HG03571 (cell line): ENCODE data around the gene GNAZ.

ENCODE experiments used
- ATAC-seq: cut with Tn5 transposase; IDR thresholded peaks from one replicate; pipeline ENCODE4 v1.9.1; 2021; ENCODE audit not compliant: unreplicated experiment

The GNAZ gene

DNA sequence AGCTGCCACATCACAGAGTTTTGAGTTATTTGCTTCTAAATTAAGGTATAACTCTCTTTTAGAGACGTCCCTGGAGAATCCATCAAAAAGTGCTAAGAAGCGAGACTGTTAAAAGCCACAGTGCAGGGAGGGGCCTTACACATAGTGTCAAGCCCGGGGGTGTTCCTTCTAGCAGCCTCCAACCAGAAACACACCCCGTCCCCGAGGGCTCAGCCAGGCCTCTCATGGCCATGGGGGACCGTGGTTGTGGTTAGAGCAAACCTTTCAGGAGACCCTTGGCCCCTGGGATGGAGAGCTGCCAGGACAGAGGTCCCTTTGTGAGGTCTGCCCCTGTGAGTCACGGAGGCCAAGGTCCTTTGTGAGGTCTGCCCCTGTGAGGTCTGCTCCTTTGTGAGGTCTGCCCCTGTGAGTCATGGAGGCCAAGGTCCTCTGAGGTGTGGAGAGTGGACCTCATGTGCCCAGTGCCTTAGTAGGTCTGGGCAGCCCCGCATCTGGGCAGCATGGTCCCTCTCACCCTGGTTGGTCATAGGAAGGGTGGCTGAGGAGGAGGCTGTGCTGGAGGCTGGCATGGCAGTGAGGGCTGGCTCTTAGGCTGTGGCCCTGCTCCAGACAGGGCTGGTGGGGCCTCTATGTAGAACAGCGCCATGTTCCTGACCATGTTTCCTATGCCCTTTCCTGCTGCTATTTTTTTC is 5.4 kb downstream of the GNAZ start:
- ATAC-seq: no peak

DNA sequence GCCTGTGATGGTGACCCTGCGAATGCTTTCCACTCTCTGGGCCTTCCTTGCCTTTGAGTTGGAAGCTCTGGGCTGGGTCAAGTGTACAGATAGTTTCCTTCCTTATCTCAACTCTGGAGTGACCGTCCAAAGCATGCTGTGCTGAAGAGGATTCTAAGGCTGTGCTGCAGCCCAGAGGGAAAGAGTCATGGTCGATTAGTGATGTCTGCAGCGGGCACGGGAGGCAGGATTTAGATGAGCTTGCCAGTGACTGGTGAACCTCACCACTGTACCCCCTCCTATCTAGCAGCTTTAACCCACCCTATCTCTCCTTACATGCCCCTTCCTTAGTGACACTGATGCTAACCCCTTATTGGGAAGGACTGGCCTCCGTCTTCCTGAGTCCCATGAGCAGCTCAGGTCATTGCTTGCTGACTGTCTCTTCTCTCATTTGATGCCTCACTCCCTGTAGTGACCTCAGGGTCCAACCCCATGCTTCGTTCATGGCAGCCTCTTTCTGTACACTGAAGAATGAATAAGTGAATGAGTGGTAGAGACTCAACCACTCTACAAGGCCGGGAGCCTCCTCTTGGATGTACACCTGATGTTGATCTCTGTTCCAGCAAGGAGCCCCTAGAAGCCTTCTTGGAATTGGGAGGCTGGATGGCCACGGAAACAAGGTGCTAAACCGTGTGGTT is 6.7 kb downstream of the GNAZ start:
- ATAC-seq: no peak

DNA sequence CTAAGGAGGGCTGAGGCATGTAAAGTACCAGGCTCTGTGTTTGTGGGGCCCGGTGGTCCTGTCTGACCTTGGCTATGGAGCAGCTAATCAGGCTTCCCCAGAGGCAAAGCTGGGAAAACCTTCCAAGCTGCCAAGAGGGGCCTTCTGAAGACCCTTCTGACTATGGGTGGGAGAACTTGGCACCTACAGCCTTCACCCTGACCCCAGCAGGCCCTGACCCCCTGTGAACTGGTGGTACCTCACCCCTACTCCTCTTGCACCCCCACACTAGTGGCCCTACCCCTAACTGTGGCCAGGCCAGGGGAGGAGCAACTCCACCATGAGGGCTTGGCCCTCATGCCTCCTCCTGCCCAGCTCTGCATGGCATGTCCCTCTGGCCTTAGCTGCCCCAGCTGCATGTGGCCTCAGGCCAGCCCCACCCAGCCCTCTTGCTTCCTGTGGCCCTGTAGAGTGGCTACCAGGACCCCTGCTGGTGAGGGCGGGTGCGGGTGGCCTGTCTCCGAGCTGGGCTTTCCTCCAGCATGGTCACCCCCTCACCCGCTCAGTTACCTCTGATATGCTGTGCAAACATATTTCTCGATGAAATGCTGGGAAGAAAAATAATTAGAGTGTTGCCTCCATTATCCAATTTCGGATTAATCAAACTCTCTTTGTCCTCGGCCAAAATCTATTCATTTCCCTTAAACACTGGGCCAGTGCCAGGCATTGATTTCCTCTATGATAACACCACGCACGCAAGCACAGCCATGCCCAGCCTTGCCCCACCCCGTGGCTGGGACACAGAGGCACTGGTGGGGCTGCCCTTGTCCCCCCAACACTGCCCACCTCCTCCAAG is 7.5 kb downstream of the GNAZ start:
- no peak for ATAC-seq

DNA sequence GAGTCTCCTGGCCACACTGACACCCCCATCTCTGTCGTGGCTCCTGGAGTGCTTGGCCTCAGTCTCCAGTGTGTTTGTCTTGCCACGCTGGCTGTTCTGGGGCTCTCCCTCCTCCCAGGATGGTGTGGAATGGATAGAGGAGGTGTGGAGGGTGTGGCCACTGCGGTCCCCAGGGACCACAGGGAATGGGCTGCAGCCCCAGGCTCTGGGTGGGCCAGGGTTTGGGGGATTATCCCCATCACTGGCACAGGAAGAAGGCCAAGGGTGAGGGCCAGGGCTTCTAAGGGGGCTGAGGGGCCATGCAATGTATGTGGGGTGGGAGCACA is 8.1 kb downstream of the GNAZ start:
- no peak for ATAC-seq

DNA sequence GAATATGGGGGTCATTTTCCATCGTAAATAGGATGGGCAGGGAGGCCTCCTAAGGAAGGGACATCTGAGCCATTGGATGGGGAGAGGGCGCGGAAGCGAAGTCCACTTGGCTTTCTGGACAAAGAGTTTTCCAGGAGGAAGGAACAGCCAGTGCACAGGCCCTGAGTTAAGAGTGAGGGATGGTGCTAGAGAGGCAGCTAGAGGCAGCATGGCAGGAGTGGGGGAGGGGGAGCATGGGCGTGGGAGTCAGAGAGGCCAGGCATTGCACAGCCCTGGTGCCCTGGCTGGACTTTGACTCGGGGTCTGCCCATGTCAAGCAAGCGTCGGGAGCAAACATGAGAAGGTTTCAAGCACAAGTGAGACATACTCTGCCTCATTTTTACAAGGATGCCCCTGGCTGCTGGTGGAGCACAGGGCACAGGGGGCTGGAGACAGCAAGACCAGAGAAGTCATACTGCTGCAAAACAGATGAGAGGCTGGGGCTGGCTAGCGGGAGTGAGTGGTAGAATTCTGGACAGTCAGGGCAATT is 9.0 kb downstream of the GNAZ start:
- ATAC-seq: no peak

DNA sequence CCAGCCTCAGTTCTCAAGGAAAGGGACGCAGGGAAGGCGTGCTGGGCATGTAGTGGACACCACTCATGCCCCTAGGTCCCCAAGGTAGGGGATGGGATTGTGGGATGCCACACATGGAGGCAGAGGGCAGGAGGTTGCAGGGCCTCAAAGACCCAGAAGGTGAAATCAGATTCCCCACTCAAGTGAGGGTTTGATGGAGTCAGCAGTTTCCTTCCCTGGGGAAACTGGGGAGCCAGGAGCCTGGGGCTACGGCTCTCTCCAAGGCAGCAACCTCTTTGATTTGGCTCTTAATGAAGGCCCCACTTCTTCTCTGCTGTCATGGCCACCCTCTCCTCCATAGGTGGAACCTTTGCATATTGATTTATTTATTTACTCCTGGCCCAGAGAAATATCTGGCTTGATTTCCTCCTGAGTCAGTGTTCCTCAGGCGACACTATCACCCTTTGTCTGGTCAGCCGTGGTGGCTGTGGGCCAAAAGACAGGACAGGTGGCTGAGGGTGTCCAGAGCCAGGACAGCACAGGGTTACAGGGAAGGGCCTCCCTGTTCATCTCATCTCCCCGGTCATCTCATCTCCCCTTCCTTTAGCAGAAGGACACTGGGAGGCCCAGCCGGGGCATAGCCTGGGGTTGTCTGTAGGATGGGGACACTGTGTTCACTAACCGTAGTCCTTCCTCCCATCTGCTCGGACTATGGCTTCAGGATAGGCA is 9.6 kb downstream of the GNAZ start:
- ATAC-seq: no peak

DNA sequence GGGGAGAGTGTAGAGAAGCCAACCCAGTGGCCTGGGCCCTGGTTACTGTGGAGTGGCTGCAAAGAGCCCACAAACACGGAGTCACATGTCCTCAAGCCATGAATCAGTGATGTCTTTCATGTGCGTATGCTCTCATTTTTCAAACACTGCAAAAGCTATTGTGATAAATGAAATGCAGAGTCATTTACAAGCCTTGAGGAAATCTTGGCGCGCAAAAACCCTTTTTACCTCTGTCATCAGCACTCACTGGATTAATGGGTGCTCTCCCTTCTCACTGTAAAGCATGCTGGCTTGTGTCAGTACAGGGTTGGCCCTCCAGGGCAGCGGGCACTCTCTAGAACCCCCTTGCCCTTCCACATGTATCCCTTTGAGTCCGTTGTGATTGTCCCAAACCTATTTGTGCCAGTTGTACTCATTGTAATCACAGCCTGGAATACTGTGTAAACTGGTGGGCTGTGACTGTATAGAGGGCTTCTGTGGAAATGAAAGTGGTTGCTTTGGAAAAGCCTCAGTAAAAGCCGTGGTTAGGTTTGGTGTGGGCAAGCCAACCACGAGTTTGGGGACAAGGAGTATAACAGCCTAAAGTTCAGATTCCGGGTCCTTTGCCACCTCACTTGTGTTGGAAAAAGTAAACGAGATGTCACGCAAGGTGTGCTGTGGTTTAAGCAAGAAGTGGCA is 10.4 kb downstream of the GNAZ start:
- no peak for ATAC-seq

DNA sequence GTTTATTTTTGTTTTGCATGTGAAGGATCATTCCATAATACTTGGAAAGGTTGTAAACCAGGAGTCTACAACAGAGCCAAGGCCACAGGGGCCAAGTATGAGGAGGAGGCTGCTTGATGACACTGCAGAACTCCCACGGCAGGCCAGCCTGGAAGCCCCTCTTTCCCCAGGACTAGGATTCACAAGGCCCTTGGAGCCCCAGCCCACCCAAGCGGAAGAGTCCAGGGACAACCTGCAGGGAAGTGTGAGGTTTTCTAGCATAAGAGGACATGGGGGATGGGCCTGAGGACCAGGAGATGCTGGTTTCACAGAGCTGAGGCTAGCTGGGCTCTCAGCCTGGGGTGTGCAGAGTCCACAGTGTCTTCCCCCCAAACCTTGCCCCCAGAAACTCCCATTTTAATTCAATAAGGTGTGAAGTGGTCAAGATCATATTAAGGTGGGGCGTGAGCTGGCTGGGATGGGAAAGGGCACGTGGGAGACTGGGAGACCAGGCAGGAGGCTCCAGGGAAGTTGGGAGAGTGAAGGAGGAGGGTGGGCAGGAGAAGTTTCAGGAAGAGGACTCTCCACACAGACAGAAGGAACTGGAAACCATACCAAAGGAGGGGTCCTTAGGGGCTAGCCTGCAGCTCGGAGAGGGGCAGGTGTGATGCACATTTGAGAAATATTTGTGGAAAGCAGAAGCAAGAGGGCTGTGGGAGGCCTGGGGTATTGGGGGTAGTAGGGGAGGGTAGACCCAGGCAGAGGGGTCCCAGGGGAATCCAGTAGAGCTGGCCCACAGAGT is 12.4 kb downstream of the GNAZ start:
- no peak for ATAC-seq

DNA sequence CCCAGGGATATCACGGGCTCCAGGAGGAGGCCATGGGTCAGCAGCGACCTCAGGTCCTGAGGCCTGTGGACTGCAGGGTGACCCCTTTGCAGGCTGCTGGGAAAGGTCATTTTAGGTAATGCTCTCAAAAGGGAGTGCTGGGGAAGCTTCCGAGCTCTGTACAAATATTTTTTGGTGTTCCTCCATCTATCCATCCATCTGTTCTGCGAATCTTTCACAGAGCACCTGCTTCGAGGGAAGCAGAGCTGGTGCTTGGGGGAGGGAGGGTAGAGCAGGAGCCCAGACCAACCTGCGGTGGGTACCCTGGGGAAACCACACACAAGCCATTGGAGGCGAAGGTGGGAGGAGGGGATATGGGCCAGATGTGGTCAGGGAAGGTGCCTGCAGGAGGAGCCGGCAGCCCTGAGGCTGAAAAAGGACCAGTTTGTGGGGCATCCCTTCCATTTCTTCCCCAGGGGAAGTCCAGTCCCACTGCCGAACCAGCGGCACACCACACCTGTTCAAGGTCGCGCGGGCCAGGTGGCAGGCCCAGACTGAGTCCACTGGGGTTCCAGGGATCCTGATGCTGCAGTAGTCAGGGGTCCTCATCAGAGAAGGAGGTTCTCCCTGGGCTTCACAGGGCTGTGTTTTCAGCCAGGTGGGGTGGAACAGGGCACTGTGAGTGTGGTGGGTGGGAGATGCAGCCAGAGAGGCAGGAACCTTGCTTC is 13.1 kb downstream of the GNAZ start:
- no peak for ATAC-seq

DNA sequence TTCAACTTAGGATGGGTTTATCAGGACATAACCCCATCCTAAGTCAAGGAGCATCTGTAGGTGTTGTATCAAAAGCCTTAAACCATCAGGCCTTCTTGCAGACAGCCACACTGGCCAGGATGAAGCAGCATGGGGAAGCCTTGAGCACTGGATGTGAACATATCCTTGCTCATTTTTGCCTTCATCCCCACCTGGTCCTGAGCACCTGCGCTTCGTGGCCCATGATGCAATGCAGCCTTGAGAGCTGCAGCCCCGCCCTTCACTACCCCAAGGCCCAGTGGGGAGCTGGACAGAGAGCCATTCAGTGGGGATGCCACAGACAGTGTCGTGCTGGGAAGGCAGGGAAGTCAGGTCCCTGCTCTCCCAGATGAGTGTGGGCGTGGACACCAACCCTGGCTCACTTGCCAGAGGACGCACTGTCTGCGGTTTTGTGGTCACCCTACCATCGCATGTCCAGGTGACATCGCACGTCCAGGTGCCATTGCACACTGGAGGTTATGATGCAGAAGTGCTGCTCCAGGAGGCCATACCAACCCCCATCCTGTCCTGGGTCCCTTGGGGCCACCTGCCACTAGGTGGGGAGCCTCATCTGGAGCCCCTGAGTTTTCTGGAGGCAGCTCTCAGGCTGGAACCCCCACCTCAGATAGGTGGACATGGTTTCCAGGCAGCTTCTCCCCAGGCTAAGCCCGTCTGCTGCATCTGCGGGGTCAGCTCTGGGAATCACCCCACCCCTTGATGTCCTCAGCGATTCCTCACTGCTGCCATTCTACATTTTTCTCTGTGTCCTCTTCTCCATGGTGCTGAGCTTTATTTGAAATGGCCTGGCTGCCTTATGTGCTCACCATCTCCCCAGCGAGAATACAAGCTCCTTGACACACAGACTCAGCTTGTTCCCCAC is 14.4 kb downstream of the GNAZ start:
- ATAC-seq: no peak

DNA sequence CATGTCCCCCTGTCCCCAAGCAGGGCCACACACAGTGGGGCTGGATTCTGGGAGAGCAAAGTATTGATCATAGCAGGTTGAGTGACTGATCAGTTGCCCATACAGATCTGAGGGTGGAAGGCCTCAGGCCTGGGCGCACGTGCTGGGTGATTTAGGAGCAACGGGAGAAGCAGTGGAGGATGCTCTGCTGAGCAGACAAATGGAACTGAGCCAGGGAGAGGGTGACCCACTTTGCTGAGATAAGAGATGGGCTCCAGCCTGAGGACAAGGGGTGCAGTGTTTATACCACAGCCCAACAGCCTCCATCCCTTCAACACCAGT is 15.0 kb downstream of the GNAZ start:
- ATAC-seq: no peak

DNA sequence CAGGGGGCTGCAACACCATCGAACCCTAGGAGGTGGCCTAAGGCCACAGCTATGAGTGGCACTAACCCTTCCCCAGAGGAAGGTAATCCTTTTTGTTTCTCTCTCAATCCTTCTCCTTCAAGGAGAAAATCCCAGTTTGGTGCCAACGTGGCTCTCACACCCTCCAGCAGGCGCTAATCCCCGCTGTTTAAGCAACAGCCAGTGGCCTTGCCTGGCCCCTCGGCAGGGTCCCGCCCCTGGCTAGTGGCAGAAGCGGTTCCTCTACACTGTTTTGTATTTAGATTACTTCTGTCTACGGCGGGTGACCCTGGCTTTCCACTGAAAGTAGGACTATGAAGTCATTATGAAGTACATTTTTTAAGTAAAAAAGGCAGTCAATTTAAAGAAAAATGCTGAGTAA is 15.5 kb downstream of the GNAZ start:
- ATAC-seq: no peak

DNA sequence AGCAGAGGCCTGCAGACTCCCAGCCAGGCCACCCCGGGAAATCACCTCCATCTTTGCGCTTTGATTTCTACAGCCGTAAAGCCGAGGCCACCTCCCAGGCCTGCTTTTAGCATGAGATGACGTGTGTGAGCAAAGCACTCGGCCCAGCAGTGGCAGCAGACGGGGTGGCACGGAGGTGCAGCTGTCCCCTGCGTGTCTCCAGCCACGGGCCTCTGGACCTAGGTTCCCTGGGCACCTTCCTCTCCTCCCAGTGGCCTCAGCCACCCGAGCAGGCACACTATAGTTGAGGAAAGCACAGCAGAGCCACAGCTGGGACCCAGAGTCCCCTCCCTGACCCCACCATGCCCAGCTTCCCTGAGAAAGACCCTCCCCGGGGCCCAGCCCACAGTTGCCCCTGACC is 15.9 kb downstream of the GNAZ start:
- no peak for ATAC-seq

DNA sequence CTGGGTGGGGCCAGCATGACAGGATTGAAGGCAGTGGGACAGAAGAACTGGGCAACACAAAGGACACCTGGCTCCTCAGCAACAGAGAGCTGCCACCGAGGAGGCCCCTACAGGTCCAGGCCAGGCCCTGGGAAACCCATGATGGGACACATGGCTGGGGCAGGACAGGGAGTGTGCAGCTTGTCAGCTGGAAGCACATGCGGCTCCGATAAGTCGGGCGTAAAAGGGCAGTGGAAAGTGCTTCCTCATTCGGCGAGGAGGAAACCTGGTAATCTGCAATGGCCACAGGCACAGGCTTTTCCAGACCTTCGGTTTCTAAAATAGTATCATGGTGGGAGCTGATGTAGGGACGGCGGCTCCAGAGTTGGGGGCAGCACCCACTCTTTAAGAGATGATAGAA is 16.5 kb downstream of the GNAZ start:
- no peak for ATAC-seq

DNA sequence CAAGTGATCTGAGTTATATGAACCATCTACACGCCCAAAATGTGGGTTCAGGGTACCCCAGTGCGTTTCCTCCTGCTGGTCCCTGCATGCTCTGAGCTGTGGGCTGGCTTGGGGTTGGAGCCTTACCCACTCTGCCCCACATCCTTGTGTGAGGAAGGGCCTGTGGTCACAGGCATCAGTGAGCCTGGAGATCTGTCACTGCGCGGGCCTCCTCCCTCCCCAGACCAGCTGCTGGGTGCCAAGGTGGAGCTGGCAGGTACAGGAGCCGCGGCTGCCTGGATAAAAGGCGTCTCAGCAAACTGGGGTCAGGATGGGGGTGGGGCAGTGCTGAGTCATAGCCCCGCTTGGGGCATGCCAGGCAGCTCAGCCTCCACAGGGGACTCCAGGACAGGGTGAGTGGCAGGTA is 17.9 kb downstream of the GNAZ start:
- no peak for ATAC-seq

DNA sequence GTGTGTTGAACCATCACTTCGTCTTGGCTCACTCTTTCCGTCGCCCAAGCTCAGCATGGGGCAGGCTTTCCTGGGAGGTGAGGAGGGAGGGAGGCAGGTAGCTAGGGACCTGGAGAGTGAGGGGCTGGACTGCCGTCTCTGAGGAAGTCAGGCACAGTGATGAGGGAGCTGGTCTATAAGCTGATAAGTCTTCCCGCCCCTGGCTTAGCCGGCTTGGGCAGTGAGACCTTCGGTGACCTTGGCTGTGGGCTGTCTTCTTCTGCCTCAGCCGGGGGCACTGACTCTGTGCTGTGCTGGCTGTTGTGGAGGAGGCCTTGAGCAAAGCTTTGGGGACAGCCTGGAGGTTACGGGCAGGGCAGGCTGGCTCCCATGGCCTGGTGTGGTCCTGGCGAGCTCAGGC is 18.7 kb downstream of the GNAZ start:
- no peak for ATAC-seq

DNA sequence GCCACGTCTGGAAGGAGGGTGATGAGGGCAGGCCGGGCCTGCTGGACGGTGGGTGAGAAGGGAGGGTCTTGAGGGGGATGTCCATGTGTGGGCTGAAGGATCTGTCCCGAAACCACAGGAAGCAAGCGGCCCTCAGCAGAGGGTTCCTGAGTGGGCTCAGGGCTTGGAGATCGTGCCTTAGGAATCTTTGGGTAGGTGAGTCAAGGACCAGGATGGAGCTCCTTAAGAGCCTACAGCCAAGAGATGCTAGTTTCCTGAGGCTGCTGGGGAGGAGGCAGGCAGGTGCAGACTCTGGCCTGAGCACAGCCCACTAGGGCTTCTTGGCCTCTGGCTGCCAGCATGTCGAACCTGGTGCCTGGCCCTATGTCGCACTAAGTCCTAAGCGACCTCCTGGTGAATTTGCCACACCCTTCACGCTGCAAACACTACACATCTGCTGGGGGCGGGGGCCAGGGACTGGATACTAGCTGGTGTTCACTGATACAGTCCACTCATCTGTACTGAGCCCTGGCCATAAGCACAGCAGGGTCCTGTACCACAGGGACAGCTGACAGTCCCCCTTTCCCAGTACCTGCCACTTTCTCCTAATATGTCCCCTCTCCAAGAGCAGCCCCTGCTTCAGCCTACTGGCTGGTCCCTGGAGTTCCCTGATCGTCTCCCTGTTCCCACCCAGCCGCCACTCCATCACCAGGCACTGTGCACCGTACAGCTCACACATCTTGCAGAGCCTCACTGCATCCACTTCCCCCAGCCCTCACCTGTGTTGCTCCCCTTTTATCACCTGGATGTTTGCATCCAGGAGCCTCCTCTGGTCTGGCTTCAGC is 19.5 kb downstream of the GNAZ start:
- ATAC-seq: no peak

DNA sequence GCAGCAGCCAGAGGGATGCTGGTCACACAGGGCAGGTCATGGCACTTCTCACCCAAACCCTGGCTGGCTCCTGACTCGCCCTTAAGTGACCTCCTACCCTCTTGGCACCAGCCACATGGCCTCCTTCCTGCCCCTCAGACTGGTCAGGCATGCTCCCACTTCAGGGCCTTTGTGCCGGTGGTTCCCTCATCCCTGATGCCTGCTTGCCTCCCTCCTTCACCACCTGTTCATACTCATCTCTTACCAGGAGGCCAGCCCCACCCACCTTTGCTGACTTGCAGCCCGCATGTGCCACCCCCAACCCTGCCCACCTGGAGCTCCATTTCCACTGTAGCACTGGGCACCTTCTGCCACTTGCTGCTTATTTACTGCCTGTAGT is 20.1 kb downstream of the GNAZ start:
- ATAC-seq: no peak
